ENCODE measurements around the gene RELN. TPM values are rescaled to one million over a fixed set of nuclear protein-coding genes. Genes with fewer than 3 reads are reported as not detected.

The RELN gene
- total RNA-seq, 1 donor from 2014 or later, result 5.7 TPM

DNA sequence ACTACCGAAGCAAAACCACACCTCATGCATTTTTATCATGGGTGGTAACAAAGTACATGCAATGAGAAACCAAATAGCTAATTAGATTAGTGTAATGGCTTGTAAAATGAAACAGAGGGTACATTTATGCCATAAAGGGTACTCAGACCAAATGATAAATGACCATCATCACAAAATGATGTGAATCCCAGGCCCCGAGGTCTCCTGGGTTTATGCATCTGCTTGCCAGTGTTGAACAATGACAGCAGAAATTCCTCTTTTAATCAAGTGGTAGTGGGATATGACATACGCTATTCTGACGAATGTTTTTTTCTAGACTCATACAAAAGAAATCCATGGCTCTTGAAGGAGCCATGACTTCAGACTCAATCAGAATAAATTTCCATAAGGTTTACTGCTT is 293.9 kb downstream of the RELN start:
- H3K27me3 Mint-ChIP-seq (ENCODE audit: unreplicated experiment), result peaks cover 2% of the 10 kb centered on the region
- peaks cover 3% of the 10 kb centered on the region for H3K4me1 Mint-ChIP-seq (ENCODE audit: low read depth, unreplicated experiment)
- H3K27ac Mint-ChIP-seq (ENCODE audit: unreplicated experiment), result no peak overlapping the region
- no peak for DNase-seq
- H3K36me3 Mint-ChIP-seq (ENCODE audit: unreplicated experiment), result no peaks in the 10 kb centered on the region
- H3K4me3 Mint-ChIP-seq (ENCODE audit: unreplicated experiment), result no peak overlapping the region
- H3K9me3 Mint-ChIP-seq (ENCODE audit: unreplicated experiment), result peaks cover 4% of the 10 kb centered on the region
- TF ChIP-seq, protein P1, sequence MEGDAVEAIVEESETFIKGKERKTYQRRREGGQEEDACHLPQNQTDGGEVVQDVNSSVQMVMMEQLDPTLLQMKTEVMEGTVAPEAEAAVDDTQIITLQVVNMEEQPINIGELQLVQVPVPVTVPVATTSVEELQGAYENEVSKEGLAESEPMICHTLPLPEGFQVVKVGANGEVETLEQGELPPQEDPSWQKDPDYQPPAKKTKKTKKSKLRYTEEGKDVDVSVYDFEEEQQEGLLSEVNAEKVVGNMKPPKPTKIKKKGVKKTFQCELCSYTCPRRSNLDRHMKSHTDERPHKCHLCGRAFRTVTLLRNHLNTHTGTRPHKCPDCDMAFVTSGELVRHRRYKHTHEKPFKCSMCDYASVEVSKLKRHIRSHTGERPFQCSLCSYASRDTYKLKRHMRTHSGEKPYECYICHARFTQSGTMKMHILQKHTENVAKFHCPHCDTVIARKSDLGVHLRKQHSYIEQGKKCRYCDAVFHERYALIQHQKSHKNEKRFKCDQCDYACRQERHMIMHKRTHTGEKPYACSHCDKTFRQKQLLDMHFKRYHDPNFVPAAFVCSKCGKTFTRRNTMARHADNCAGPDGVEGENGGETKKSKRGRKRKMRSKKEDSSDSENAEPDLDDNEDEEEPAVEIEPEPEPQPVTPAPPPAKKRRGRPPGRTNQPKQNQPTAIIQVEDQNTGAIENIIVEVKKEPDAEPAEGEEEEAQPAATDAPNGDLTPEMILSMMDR (IDR thresholded peaks at IDR 0.05; ENCODE audit: partially characterized antibody, unreplicated experiment), result no peak

DNA sequence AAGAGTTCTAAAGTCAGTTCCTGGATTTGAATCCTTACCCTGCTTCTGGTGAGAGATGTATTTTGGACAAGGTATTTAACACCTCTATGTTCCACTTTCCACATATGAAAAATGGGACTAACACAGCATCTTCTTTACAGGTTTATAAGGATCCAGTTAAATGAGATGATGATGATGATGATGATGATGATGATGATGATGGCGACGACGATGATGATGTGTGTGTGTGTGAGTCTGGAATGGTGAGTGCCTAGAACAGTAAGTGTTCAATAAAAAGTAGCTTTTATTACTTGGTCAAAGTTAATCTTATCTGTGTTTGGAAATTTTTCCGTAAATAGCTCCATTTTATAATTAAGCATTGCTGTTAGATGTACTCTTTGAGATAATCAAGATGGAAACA is 295.2 kb downstream of the RELN start:
- peaks cover 4% of the 10 kb centered on the region for H3K27me3 Mint-ChIP-seq (ENCODE audit: unreplicated experiment)
- H3K4me3 Mint-ChIP-seq (ENCODE audit: unreplicated experiment), result no peak overlapping the region
- H3K36me3 Mint-ChIP-seq (ENCODE audit: unreplicated experiment), result no peaks in the 10 kb centered on the region
- H3K9me3 Mint-ChIP-seq (ENCODE audit: unreplicated experiment), result peaks cover 4% of the 10 kb centered on the region
- no peak overlapping the region for H3K27ac Mint-ChIP-seq (ENCODE audit: unreplicated experiment)
- H3K4me1 Mint-ChIP-seq (ENCODE audit: low read depth, unreplicated experiment), result peaks cover 14% of the 10 kb centered on the region
- TF ChIP-seq, protein P1 (IDR thresholded peaks at IDR 0.05; ENCODE audit: partially characterized antibody, unreplicated experiment), result no peak
- no peak for DNase-seq

DNA sequence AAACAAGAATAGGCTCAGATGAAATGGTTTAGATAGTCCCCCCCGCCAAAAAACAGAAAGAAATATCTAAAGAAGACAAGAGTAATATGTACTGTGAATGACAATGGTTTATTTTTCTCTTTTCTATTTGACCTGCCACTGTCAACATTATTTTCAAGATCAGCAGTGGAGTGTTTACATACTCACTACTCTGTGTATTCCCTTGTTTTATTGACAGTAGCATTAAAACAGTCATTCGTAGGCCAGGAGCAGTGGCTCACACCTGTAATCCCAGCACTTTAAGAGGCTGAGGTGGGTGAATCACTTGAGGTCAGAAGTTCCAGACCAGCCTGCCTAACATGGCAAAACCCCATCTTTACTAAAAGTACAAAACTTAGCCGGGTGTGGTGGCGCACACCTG is 298.2 kb downstream of the RELN start:
- Mint-ChIP-seq H3K4me3 (ENCODE audit: unreplicated experiment) (no peak overlapping the region), H3K27me3 (ENCODE audit: unreplicated experiment) (peaks cover 3% of the 10 kb centered on the region)

DNA sequence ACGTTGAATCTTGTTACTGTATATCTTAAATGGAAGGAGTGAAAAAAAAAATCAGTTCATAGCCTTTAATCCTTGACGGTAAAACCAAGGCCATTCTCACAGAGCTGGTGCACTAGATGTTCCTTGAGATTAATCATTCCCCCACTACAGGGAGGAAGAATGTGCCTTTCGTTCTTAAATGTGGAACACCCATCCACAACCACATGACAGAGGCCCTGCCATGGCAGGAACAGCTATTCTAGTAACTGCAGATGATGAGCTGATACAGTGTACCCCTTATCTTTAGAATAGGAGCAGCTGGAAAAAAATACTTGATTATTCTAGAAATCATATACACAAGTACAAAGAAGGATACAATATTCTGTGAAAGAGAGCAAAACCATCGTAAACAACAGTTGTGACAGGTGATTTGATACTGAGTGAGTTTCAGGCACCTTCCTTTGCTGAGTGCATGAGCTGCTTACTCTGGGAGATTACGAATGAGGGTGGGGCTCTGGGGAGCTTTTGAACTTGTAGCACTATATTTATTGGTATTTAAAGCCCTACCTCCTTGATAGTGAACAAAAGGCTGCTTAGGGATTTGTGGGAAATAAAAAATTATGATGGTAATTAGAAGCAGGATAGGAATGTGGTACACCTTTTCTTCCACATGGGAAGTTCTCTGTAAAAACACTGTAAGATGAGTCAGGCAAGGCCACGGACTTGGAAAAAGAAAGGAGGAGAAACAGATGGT is 299.1 kb downstream of the RELN start:
- peaks cover 3% of the 10 kb centered on the region for H3K27me3 Mint-ChIP-seq (ENCODE audit: unreplicated experiment)
- H3K27ac Mint-ChIP-seq (ENCODE audit: unreplicated experiment), result no peak overlapping the region
- no peak for DNase-seq
- TF ChIP-seq, protein P1 (IDR thresholded peaks at IDR 0.05; ENCODE audit: partially characterized antibody, unreplicated experiment), result no peak
- H3K4me1 Mint-ChIP-seq (ENCODE audit: low read depth, unreplicated experiment), result peaks cover 30% of the 10 kb centered on the region
- H3K36me3 Mint-ChIP-seq (ENCODE audit: unreplicated experiment), result no peaks in the 10 kb centered on the region
- peaks cover 4% of the 10 kb centered on the region for H3K9me3 Mint-ChIP-seq (ENCODE audit: unreplicated experiment)
- no peak overlapping the region for H3K4me3 Mint-ChIP-seq (ENCODE audit: unreplicated experiment)

More for the DNA sequence above, 298.2 kb downstream of the RELN start:
- H3K4me1 Mint-ChIP-seq (ENCODE audit: low read depth, unreplicated experiment), result peaks cover 25% of the 10 kb centered on the region
- H3K36me3 Mint-ChIP-seq (ENCODE audit: unreplicated experiment), result no peaks in the 10 kb centered on the region
- H3K27ac Mint-ChIP-seq (ENCODE audit: unreplicated experiment), result no peak overlapping the region
- DNase-seq, result no peak
- TF ChIP-seq, protein P1 (IDR thresholded peaks at IDR 0.05; ENCODE audit: partially characterized antibody, unreplicated experiment), result no peak
- peaks cover 4% of the 10 kb centered on the region for H3K9me3 Mint-ChIP-seq (ENCODE audit: unreplicated experiment)

DNA sequence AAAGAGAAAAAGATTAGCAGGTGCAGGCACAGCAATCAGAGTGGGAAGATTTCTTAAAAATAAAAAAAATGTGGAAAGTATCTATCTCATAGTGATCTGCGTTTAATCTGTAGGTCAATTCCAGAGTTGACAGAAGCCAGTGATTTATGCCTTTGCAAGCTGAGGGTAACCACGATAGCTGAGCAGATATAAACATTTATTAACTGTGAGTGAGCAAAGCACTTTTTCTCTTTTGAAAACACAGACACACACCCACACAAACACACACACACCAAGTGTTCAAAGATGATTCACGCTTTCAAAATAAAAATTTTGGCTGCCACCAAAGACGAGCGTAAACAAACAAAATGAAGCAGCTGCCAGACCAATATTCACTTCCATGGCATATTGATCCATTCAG is 300.2 kb downstream of the RELN start:
- H3K9me3 Mint-ChIP-seq (ENCODE audit: unreplicated experiment), result peaks cover 4% of the 10 kb centered on the region
- peaks cover 30% of the 10 kb centered on the region for H3K4me1 Mint-ChIP-seq (ENCODE audit: low read depth, unreplicated experiment)
- peak overlapping the region; percentile 20 for H3K27ac Mint-ChIP-seq (ENCODE audit: unreplicated experiment)
- no peak for DNase-seq
- TF ChIP-seq, protein P1 (IDR thresholded peaks at IDR 0.05; ENCODE audit: partially characterized antibody, unreplicated experiment), result no peak
- H3K27me3 Mint-ChIP-seq (ENCODE audit: unreplicated experiment), result peaks cover 3% of the 10 kb centered on the region
- no peaks in the 10 kb centered on the region for H3K36me3 Mint-ChIP-seq (ENCODE audit: unreplicated experiment)
- H3K4me3 Mint-ChIP-seq (ENCODE audit: unreplicated experiment), result no peak overlapping the region

All from glutamatergic neuron (in vitro differentiated cells).